Fibroblast of peridontal ligament (primary cell): ENCODE measurements around the gene PLD3.

ENCODE experiments used
- DNase-seq: peaks from one replicate; pipeline ENCODE4 v3.0.0-alpha.2; 2010; ENCODE audit errors: extremely low read depth

PLD3 gene

DNA sequence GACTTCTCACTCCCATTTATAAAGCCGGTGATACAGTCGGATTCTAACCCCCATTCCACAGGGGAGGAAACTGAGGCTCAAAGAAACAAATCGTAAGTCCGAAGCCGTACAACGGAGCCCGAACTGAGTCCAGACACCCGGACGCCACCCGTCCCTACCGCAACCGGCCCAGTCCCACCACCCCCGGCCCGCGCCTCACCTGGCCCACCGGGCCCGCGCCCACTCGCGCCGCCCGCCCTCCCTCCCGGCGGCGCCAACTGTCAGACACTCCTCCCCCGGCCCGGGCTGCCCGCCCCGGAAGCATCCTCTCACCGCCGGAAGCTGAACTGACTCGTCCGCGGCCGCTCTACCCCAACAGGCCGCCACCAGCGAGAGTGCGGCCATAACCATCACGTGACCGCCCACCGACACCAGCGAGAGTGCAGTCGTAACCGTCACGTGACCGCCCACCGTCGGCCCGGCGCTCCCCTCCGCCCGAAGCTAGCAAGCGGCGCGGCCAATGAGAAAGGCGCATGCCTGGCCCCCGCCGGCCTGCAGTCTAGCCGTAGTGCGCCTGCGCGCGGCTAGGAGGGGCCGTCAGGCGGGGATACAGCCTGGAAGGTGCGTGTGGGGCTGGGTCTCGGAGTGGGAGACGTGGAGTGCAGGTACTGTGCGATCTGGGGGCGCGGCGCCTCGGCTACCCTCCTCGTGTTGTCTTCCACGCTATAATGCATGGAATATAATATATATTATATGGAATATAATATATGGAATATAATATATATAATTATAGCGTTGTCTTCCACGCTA lies at the start of gene PLD3, which contains the start of gene C19orf47:
Gene PLD3 (plus strand): TSS at position 571 of the 789 bp plus-strand sequence. CDS start 17,789 bp downstream, outside the sequence.
Gene C19orf47 (minus strand): TSS at position 273 of the 789 bp plus-strand sequence. CDS start 6,540 bp downstream, outside the sequence.
- peak; percentile 98 for DNase-seq

DNA sequence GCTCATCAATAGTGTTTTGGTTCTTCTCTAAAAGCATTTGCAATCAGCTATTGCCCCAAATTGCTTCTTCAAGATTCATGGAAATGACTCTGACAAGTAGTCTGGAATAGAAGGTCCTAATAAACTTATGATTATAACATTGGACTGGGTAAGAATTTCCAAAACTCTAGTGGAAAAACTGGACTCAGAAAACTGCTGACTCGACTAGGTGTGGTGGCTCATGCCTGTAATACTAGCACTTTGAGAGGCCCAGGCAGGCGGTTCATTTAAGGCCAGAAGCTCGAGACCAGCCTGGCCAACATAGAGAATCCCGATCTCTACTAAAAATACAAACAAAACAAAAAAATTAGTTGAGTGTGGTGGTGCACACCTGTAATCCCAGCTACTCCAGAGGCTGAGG lies 47.8 kb upstream of the PLD3 start:
- DNase-seq, result no peak

DNA sequence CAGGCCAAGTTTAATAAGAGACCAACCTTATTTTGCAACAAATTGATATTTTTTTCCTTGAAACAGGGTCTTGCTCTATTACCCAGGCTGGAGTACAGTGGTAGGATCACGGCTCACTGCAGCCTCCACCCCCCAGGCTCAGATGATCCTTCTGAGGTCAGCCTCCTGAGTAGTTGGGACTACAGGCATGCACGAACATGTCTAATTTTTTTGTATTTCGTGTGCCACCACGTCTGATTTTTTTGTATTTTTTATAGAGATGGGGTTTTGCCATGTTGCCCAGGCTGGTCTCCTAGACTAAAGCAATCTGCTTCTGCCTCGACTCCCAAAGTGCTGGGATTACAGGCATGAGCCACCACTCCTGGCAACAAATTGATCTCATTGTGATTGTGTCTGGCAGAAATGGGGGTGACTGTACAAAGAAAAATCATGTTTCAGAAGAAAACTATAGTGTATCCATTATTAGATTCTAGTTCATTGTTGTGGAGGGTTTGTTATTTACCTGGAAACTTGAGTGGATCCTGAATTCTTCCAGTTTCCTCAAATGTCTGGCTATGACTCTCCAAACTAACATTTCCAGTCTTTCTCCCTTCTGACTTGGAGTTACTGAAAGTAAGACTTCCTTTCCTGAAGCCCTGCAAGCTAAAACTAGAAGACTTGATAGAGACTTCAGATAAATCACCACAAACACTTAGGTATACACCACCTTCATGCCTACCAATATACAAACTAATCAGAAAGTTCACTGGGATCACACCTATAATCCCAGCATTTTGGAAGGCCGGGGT lies 46.1 kb upstream of the PLD3 start:
- peak; percentile 7 for DNase-seq

DNA sequence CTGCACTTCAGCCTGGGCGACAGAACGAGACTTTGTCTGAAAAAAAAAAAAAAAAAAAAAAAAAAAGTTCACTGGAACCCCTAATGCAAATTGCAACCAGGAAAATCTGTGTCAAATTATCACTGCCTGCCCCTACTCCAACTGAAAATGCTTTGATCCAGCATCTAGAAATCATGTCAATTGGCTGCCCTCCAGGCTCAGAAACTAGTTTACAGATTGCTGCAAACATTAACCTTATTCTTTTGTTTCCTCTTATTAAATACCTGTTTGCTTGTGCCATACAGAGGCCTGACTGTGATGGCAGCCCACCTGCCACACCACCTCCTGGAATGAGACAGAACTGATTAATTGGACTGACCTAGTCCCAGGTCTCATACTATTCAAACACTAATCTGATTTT lies 44.7 kb upstream of the PLD3 start:
- DNase-seq, result no peak

- DNase-seq, result peak; percentile 45
Observed at GRCh38 chr19:40304306-40304705, 44.2 kb upstream of the PLD3 start.

- DNase-seq, result peak; percentile 92
Observed at GRCh38 chr19:40305403-40305802, 43.1 kb upstream of the PLD3 start.

- DNase-seq, result peak; percentile 12
Observed at GRCh38 chr19:40309666-40310065, 38.8 kb upstream of the PLD3 start.

DNA sequence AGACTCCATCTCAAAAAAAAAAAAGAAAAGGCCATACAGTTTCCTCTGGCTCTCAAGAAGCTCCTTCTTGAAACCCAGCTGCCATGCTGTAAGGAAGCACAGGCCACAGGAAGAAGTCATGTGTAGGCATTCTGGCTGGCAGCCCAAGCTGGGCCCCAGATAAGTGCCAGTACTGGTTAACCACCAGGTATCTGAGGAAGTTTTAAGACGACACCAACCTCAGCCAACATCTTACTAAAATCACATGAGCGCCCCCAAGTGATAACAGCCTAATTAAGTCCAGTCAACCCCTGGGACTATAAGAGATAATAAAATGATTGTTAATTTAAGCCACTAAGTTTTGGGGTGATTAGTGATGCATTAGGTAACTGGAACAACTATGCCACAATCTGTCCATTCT lies 36.0 kb upstream of the PLD3 start:
- DNase-seq, result no peak

GRCh38 chr19:40313229-40313983 lies 35.1 kb upstream of the PLD3 start:
- DNase-seq, result no peak

GRCh38 chr19:40314656-40315055 lies 33.8 kb upstream of the PLD3 start:
- no peak for DNase-seq

DNA sequence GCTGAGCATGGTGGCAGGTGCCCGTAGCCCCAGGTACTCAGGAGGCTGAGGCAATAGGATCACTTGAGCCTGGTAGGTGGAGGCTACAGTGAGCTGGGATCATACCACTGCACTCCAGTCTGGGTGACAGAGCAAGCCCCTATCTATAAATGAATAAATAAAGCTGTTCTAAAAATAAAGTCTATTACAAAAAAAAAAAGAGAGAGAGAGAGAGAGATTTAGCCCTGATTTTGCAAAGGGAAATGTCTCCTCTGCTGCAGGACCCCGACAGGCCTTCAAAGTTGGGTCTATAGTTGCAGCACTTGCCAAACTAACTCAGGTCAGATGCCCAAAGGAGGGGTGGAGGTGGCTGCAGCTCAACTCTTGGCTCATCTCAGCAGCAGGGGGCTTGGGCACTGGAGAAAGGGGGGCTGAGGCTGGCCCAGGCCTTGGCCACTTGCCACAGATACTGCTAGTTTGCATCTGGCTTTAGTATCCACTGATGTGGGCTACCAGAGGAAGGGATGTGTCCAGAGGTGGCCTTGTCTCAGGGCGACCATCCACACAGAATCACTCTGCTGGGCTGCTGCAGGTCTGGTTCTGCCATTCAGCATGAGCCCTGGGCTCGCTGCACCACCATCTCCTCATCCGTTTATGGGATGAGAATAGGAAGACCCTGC lies 32.6 kb upstream of the PLD3 start:
- DNase-seq, result no peak

DNA sequence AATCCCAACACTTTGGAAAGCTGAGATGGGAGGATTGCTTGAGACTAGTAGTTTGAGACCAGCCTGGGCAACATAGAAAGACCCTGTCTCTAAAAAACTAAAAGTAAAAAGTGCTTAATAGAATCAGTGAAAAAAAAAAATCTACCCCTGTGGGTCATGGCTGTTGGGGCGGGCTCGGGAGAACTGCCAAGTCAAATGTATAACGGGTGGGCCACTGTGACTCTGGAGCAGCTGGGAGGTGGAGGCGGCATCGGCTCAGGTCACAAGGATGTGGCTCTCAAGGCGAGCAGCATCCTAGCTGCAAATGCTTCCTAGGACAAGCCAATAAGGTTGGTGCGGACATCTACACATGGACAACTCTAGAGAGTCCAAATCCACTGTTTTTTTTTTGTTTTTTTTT lies 31.2 kb upstream of the PLD3 start:
- no peak for DNase-seq

- no peak for DNase-seq
Observed at GRCh38 chr19:40320558-40320935, 27.9 kb upstream of the PLD3 start.

DNA sequence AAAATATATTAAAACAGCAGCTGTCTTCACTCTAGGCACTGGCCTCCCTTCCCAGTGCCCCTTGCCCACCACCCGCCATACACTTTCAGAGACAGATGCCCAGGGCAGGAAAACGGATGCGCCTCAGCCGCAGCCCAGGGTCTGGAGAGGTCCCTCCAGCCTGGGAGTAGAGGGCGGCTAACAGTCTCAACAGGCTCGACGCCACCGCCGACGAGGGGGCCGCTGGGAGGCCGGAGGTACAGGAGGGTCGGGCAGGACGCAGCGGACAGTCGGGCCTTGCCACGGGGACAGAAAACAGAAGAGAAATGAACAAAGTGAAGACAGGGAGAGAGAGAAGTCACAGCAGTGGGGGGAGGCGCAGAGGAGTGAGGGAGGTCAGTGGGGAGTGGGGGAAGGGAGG lies 27.4 kb upstream of the PLD3 start:
- DNase-seq, result no peak

GRCh38 chr19:40321566-40322270 lies 26.8 kb upstream of the PLD3 start:
- no peak for DNase-seq

DNA sequence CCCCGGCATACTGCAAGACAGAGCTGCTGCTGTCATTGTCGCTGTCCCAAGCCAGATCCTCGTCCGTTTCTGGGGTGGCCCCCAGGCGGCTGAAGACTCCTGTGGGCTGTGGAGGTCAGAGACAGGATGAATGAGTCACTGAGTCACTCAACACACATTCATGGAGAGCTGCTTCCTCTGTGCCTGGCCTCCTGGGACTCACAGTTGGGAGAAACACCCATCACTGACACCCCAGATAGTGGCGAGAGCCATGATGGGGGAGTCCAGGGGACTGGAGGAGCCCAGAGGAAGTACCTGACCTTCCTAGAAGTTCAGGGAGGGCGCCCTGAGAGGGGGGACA lies 26.3 kb upstream of the PLD3 start:
- no peak for DNase-seq

- no peak for DNase-seq
Observed at GRCh38 chr19:40322951-40323615, 25.4 kb upstream of the PLD3 start.

- no peak for DNase-seq
Observed at GRCh38 chr19:40323705-40324104, 24.8 kb upstream of the PLD3 start.

DNA sequence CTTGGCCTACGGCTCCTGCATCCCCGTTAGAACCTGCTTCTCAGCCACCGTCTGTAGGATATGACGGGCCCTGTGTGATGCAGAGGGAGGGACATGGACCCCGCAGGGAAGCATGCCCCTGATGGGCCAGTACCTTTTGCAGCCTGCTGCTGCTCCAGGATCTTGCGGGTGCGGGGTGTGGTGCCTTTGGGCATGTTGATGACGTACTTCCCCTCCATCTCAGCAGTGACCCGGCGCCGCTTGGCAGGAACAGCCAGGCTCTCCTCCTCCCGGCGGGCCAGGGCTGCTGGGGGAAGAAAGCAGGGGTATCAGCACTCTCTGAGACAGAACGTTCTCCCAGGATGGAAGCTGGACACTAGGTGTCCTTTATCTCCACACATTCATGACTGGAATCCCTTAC lies 22.3 kb upstream of the PLD3 start:
- DNase-seq, result no peak

- no peak for DNase-seq
Observed at GRCh38 chr19:40331052-40331451, 17.4 kb upstream of the PLD3 start.

DNA sequence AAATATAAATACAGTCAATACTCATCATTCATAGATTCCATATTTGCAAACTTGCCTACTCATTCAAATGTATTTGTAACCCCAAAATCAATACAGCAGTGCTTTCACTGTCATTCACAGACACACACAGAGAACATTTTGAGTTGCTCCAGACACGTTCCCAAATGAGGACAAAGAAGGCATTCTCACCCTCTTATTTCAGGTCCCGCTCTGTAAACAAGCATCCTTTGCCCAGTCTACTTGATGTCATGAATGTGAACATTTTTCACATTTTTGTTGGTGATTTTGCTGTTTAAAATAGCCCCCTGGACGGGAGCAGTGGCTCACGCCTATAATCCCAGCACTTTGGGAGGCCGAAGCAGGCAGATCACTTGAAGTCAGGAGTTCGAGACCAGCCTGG lies 15.8 kb upstream of the PLD3 start:
- no peak for DNase-seq
